NB4 (cell line): Measurements from ENCODE around the gene WFIKKN1.

Experiments used
- DNase-seq: peaks from one replicate; pipeline ENCODE4 v3.0.0; 2010; ENCODE audit warnings: low read depth
- H3K4me3 ChIP-seq: one replicate; pipeline ENCODE4 v1.5.1; 2011; ENCODE audit warnings: mild to moderate bottlenecking, low read depth, low read length, moderate library complexity
- MAX ChIP-seq: IDR thresholded peaks from 2 replicates; pipeline ENCODE4 v1.6.1; 2011; ENCODE audit warnings: low read depth, low read length
- MYC ChIP-seq: IDR thresholded peaks from 2 replicates; pipeline ENCODE4 v1.6.1; 2011; ENCODE audit warnings: low read depth, low read length
- POLR2A ChIP-seq: IDR thresholded peaks from 2 replicates; pipeline ENCODE4 v1.6.1; 2011; ENCODE audit warnings: mild to moderate bottlenecking; ENCODE audit not compliant: insufficient read length; ENCODE audit errors: extremely low read depth
- TF ChIP-seq, protein P1 (sequence below): IDR thresholded peaks from one replicate; pipeline ENCODE4 v1.5.1; 2012; ENCODE audit warnings: low read depth, low read length

The WFIKKN1 gene

DNA sequence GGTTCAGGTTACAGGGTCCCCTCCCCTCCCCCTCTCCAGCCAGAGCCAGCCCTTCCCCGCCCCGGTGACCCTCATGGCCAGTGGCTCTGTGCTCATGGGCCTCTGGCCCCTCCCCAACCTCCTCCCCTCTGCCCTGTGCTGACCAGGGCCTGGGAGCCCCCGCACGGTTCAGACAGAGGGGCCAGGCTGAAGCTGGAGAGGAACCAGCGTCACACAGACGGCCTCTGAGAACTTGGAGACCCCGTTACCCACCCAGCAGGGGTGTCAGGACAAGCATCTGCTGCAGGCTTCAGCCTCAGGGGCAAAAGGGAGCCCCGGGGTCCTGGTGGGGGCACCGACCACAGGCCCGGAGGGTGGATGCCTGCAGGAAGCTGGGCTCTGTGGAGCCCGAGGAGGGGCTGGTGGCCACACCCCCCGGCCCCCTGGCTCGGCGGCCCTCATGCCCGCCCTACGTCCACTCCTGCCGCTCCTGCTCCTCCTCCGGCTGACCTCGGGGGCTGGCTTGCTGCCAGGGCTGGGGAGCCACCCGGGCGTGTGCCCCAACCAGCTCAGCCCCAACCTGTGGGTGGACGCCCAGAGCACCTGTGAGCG is at the start of gene WFIKKN1:
Gene WFIKKN1, plus strand, starts transcription at position 171 of the 591 bp plus-strand sequence. Its CDS starts 269 bp downstream, at position 440.
- TF ChIP-seq MYC (no peak), POLR2A (no peak), MAX (no peak)
- TF ChIP-seq, protein P1, sequence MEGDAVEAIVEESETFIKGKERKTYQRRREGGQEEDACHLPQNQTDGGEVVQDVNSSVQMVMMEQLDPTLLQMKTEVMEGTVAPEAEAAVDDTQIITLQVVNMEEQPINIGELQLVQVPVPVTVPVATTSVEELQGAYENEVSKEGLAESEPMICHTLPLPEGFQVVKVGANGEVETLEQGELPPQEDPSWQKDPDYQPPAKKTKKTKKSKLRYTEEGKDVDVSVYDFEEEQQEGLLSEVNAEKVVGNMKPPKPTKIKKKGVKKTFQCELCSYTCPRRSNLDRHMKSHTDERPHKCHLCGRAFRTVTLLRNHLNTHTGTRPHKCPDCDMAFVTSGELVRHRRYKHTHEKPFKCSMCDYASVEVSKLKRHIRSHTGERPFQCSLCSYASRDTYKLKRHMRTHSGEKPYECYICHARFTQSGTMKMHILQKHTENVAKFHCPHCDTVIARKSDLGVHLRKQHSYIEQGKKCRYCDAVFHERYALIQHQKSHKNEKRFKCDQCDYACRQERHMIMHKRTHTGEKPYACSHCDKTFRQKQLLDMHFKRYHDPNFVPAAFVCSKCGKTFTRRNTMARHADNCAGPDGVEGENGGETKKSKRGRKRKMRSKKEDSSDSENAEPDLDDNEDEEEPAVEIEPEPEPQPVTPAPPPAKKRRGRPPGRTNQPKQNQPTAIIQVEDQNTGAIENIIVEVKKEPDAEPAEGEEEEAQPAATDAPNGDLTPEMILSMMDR: no peak
- H3K4me3 ChIP-seq: no peak within 1 kb of the TSS
- DNase-seq: no peak

GRCh38 chr16:582218-582613 is 48.6 kb upstream of the WFIKKN1 start:
- no peak overlapping the region for H3K4me3 ChIP-seq
- TF ChIP-seq MAX (no peak), MYC (no peak), POLR2A (no peak)
- TF ChIP-seq, protein P1: no peak
- no peak for DNase-seq

DNA sequence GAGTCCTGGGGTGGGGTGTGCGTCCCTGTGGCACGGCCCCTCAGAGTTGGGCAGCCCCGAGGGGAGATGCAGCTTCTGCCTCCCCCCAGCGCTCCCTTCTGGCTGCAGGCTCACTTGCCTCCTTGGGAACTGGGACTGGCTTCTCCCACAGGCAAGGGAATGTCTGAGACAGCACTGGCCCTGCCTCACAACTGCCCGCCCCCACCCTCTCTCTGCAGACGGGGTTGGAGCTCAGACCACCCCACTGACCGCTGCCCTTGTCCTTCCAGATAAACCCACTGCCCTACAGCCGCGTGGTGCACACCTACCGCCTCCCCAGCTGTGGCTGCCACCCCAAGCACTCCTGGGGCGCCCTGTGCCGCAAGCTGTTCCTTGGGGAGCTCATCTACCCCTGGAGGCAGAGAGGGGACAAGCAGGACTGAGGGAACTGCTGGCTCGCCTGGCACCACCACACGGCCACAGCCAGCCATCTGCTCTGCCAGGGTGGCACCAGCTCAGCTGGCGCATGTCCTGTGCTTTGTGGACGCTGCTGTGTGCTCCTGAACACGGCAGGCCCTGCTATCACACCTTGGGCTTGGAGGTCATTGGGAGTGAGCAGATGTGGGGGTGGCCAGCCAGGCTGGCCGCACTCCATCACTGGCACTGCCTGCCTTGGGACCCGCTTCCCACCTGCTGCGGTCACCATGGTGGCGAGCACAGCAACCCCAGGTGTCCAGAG is 48.0 kb upstream of the WFIKKN1 start:
- DNase-seq: no peak
- TF ChIP-seq, protein P1: no peak
- no peak overlapping the region for H3K4me3 ChIP-seq

- TF ChIP-seq MAX (no peak), MYC (no peak), POLR2A (no peak)
- TF ChIP-seq, protein P1: no peak
Observed at GRCh38 chr16:583470-583814, 47.3 kb upstream of the WFIKKN1 start.

DNA sequence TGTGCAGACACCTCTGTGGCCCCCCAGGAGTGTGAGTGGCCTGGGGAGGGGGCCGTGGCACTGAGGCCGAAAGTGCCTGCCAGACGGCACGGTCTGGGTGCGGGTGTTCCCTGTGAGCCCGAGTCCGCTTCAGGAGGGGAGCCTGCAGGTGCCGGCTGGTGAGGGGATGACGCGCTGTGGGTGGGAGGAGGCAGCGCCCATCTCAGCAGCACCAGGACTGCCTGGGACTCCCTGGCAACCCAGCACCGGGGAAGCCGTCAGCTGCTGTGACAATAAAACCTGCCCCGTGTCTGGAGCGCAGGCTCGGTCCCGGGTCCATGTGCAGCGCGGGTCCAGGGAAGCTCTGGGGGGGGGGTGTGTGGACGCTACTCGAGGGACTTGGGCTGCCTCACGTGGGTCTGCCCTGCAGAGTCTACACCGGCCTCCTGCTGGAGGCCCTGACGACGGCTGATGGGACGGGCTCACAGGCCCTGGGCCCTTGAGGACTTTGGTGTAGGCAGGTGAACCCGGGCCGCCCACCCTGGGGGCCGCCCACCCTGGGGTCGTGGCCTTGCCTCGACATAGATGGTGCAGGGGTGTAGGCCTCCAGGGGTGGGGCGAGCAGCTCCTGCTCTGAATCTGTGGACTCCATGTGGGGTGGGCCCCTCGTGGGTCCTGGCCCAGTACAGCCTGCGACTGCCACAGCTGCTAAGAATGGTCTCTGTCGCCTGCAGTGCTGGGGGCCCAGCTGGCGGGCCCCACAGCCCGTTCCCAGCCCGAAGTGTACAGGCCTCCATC is 46.8 kb upstream of the WFIKKN1 start:
- no peak for DNase-seq
- no peak overlapping the region for H3K4me3 ChIP-seq

More at GRCh38 chr16:583470-583814, 47.3 kb upstream of the WFIKKN1 start:
- H3K4me3 ChIP-seq: no peak overlapping the region
- DNase-seq: peak; percentile 19

More for the DNA sequence above, 46.8 kb upstream of the WFIKKN1 start:
- TF ChIP-seq MYC: no peak
- TF ChIP-seq, protein P1: no peak
- no peak for TF ChIP-seq POLR2A
- TF ChIP-seq MAX: no peak
